Measurements from ENCODE around the gene CACNA1C.

Gene CACNA1C

DNA sequence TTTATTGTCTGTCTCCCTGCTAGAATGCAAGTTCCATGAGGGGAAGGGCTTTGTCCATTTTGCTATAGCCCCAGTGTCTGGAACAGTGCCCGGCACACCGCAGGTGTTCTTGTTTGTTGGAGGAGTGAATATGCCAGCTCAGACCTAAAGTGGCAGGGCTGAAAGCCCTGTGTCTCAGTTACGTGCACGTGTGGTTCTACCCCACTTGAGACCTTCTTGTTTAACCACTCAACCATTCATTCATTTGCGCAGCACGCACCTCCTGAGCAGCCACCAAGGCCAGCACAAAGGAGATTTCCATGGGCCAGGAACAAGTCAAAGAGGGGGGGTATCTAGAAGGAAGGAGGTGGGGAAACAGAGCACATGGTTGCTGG lies 404.0 kb downstream of the CACNA1C start:
- no peaks in the 10 kb centered on the region for H3K9me3 ChIP-seq (ENCODE audit: severe bottlenecking)
- no peaks in the 10 kb centered on the region for H3K36me3 ChIP-seq
- DNase-seq = no peak
- H3K27ac ChIP-seq = peak overlapping the region; percentile 90
- TF ChIP-seq, protein P1, sequence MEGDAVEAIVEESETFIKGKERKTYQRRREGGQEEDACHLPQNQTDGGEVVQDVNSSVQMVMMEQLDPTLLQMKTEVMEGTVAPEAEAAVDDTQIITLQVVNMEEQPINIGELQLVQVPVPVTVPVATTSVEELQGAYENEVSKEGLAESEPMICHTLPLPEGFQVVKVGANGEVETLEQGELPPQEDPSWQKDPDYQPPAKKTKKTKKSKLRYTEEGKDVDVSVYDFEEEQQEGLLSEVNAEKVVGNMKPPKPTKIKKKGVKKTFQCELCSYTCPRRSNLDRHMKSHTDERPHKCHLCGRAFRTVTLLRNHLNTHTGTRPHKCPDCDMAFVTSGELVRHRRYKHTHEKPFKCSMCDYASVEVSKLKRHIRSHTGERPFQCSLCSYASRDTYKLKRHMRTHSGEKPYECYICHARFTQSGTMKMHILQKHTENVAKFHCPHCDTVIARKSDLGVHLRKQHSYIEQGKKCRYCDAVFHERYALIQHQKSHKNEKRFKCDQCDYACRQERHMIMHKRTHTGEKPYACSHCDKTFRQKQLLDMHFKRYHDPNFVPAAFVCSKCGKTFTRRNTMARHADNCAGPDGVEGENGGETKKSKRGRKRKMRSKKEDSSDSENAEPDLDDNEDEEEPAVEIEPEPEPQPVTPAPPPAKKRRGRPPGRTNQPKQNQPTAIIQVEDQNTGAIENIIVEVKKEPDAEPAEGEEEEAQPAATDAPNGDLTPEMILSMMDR (IDR thresholded peaks at IDR 0.05; ENCODE audit: low read depth, low read length) = no peak
- no peak overlapping the region for H3K4me3 ChIP-seq (ENCODE audit: low read depth, low read length)
- no peaks in the 10 kb centered on the region for H3K27me3 ChIP-seq (ENCODE audit: insufficient read depth, low read depth, severe bottlenecking)

DNA sequence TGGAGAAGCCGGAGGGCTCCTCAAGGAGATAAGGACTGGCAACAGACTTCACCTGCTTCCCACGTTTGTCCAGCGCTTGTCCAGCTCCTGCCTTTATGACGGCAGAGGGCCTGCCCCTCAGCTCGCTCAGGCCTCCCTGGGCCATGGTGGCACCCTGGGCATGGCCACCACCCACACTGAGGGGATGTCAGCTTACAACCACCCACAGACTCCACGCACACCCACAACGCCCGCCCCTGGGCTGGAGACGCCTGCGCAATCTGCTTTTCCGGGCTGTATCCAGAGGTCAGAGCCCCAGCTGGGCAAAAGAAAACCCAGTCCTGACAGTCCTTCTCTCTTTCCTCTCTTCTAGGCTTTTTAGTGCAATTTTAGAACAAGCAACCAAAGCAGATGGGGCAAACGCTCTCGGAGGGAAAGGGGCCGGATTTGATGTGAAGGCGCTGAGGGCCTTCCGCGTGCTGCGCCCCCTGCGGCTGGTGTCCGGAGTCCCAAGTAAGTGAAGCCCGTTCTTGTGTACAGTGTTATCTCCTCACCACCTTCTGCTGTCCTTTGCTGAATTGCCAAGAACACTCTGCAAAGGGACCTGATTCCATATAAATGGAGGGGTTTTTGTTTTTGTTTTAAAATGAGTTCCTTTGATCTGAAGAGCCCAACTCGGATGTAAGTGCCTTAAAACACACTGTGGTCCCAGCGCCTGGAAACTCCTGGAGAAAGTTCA lies 404.6 kb downstream of the CACNA1C start:
- H3K27me3 ChIP-seq (ENCODE audit: insufficient read depth, low read depth, severe bottlenecking) = no peaks in the 10 kb centered on the region
- peak overlapping the region; percentile 90 for H3K27ac ChIP-seq
- no peaks in the 10 kb centered on the region for H3K36me3 ChIP-seq
- DNase-seq = peak; percentile 83
- H3K9me3 ChIP-seq (ENCODE audit: severe bottlenecking) = no peaks in the 10 kb centered on the region
- TF ChIP-seq, protein P1 (IDR thresholded peaks at IDR 0.05; ENCODE audit: low read depth, low read length) = peak; percentile 87
- H3K4me3 ChIP-seq (ENCODE audit: low read depth, low read length) = no peak overlapping the region

DNA sequence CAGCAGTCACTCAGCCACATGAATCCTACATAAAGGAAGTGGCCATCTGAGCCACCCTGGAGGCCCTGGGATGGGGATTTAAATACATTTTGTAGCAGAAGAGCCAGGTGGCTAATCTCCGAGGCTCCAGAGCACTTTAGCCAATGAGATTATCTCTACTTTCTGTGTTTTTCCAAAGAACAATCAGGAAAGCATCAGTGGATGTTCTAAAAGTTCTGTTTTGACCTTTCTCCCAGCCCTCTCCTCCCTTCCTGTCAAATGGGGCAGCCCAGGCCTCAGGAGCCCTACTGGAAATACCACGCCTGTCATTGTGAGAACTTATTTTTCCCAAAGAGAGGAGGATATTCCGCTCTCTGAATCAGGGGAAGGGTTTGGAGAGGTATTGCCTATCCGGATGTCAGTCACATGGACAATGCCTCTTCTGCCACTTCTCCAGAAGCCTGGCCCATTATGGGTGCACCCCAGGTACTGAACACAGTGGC lies 405.2 kb downstream of the CACNA1C start:
- Histone ChIP-seq H3K27me3 (ENCODE audit: insufficient read depth, low read depth, severe bottlenecking) (no peaks in the 10 kb centered on the region), H3K9me3 (ENCODE audit: severe bottlenecking) (no peaks in the 10 kb centered on the region), H3K36me3 (no peaks in the 10 kb centered on the region), H3K27ac (peak overlapping the region; percentile 90), H3K4me3 (ENCODE audit: low read depth, low read length) (no peak overlapping the region)
- peak; percentile 79 for DNase-seq
- TF ChIP-seq, protein P1 (IDR thresholded peaks at IDR 0.05; ENCODE audit: low read depth, low read length) = no peak

DNA sequence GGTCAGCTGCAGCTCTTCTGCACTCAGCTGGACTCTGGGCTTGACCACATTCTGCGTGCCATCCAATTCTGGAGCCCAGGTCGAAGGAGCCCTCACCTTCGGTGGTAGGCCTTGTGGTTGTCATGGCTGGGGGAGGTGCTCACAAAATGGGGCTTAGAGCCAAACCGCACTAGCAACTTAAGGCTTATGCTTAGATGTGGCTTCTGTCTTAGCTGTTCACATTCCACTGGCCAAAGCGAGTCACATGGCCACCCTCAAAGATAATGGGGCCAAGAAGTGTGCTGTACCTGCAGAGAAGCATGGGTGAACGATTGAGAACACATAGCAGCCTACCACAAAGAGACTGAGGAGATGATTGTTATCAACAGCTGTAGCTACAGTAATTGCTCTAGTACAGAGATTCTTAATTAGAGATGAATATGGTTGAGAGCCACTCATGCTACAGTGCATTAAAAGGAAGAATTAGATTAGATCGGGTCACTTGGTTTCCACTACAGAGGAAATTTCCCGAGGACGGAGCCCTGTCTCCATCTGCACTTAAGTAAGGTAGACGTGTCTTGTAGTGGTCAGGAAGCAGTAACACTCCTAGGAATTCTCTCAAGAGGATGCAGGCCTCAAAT lies 407.4 kb downstream of the CACNA1C start:
- TF ChIP-seq, protein P1 (IDR thresholded peaks at IDR 0.05; ENCODE audit: low read depth, low read length) = no peak
- Histone ChIP-seq H3K27ac (no peak overlapping the region), H3K27me3 (ENCODE audit: insufficient read depth, low read depth, severe bottlenecking) (no peaks in the 10 kb centered on the region), H3K36me3 (no peaks in the 10 kb centered on the region), H3K4me3 (ENCODE audit: low read depth, low read length) (no peak overlapping the region), H3K9me3 (ENCODE audit: severe bottlenecking) (no peaks in the 10 kb centered on the region)
- DNase-seq = no peak

DNA sequence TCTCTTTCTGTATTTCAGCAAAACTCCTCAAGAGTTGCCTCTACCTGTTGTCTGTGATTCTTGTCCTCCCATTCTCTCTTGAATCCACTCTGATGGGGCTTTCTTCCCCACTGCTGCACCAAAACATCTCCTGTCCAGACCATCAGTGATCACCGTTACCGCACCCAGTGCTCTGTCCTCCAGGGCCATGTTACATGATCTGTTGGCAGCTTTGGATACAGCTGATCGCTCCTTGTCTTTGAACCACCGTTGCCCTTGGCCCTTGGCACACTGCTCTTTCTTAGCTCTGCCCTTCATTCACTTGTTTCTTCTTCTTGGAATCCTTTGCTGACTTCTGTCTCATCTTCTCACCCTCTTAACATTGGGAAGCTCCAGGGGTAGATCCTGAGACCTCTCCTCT lies 408.3 kb downstream of the CACNA1C start:
- H3K27me3 ChIP-seq (ENCODE audit: insufficient read depth, low read depth, severe bottlenecking) = no peaks in the 10 kb centered on the region
- no peak for DNase-seq
- H3K9me3 ChIP-seq (ENCODE audit: severe bottlenecking) = no peaks in the 10 kb centered on the region
- no peak overlapping the region for H3K4me3 ChIP-seq (ENCODE audit: low read depth, low read length)
- no peaks in the 10 kb centered on the region for H3K36me3 ChIP-seq
- no peak overlapping the region for H3K27ac ChIP-seq
- TF ChIP-seq, protein P1 (IDR thresholded peaks at IDR 0.05; ENCODE audit: low read depth, low read length) = no peak
